Activated CD4-positive, alpha-beta memory T cell treated with anti-CD3 and anti-CD28 coated beads, Interleukin-2, amount 10 ng/mL, durations not matched to agents 7 days and 5 days (primary cell): Measurements from ENCODE around the gene LZTR1. TPM values are rescaled to one million over a fixed set of nuclear protein-coding genes. Genes with fewer than 3 reads are reported as not detected.
"Not testable (repeated sequence)": the region's sequence is repeated elsewhere in the genome, so short reads cannot be mapped to it uniquely, and the experiment has no call there.

Source experiments
- CTCF ChIA-PET: fragments of 350-600 bp; sonication (Branson Sonifier 250); formaldehyde crosslinking; loops from one replicate; lab custom pipeline; 2021; ENCODE audit warnings: antibody characterized with exemption, inconsistent platforms; lab: Charles Lee
- POLR2A ChIA-PET: fragments of 350-600 bp; sonication (Branson Sonifier 250); formaldehyde crosslinking; loops from one replicate; lab custom pipeline; 2021; ENCODE audit warnings: antibody characterized with exemption; lab: Charles Lee
- DNase-seq: peaks from one replicate; pipeline ENCODE4 v3.0.0-alpha.2; 2020
- H3K27ac Mint-ChIP-seq: one replicate; pipeline ENCODE4 v1.8.0; 2021; ENCODE audit warnings: mild to moderate bottlenecking, mixed read lengths
- H3K27me3 Mint-ChIP-seq: one replicate; pipeline ENCODE4 v1.8.0; 2021; ENCODE audit warnings: mixed read lengths
- H3K36me3 Mint-ChIP-seq: one replicate; pipeline ENCODE4 v1.8.0; 2021; ENCODE audit warnings: low read depth, mixed read lengths
- H3K4me1 Mint-ChIP-seq: one replicate; pipeline ENCODE4 v1.8.0; 2021; ENCODE audit warnings: mixed read lengths
- H3K4me3 Mint-ChIP-seq: one replicate; pipeline ENCODE4 v1.8.0; 2021; ENCODE audit warnings: mild to moderate bottlenecking, mixed read lengths
- H3K9me3 Mint-ChIP-seq: one replicate; pipeline ENCODE4 v1.8.0; 2021; ENCODE audit warnings: mixed read lengths
- total RNA-seq, 2 experiments: library from RNA; stranded (reverse); gene quantifications; one replicate each; pipeline ENCODE4 v1.2.3, GENCODE V29; 2021

Gene LZTR1
- total RNA-seq, 2 experiments from 2014 or later = 53.3 to 60.3 TPM

- DNase-seq = no peak
- Mint-ChIP-seq H3K27me3 (peaks cover 24% of the 10 kb centered on the region), H3K4me1 (peaks cover 11% of the 10 kb centered on the region), H3K27ac (no peak overlapping the region), H3K36me3 (no peaks in the 10 kb centered on the region), H3K9me3 (no peaks in the 10 kb centered on the region), H3K4me3 (no peak overlapping the region)
- ChIA-PET CTCF (no interaction called here), POLR2A (no interaction called here)
Observed at GRCh38 chr22:21028277-21029251, 46.5 kb downstream of the LZTR1 start.

GRCh38 chr22:21029486-21030025 lies 47.5 kb downstream of the LZTR1 start:
- H3K27me3 Mint-ChIP-seq = peaks cover 31% of the 10 kb centered on the region

GRCh38 chr22:21030032-21030431 lies 47.9 kb downstream of the LZTR1 start:
- H3K27ac Mint-ChIP-seq = no peak overlapping the region
- POLR2A ChIA-PET = no interaction called here

More at GRCh38 chr22:21029486-21030025, 47.5 kb downstream of the LZTR1 start:
- Mint-ChIP-seq H3K9me3 (no peaks in the 10 kb centered on the region), H3K4me3 (no peak overlapping the region), H3K27ac (no peak overlapping the region), H3K36me3 (no peaks in the 10 kb centered on the region), H3K4me1 (peaks cover 12% of the 10 kb centered on the region)
- ChIA-PET CTCF (no interaction called here), POLR2A (no interaction called here)
- DNase-seq = no peak

GRCh38 chr22:21030621-21031544 lies 48.8 kb downstream of the LZTR1 start:
- POLR2A ChIA-PET = no interaction called here
- Mint-ChIP-seq H3K27me3 (peaks cover 38% of the 10 kb centered on the region), H3K4me1 (peaks cover 3% of the 10 kb centered on the region), H3K36me3 (no peaks in the 10 kb centered on the region), H3K27ac (no peak overlapping the region), H3K4me3 (no peak overlapping the region), H3K9me3 (no peaks in the 10 kb centered on the region)
- no peak for DNase-seq
- CTCF ChIA-PET = no interaction called here

More at GRCh38 chr22:21030032-21030431, 47.9 kb downstream of the LZTR1 start:
- no peaks in the 10 kb centered on the region for H3K36me3 Mint-ChIP-seq
- no peak for DNase-seq
- peaks cover 10% of the 10 kb centered on the region for H3K4me1 Mint-ChIP-seq
- no peak overlapping the region for H3K4me3 Mint-ChIP-seq
- peaks cover 32% of the 10 kb centered on the region for H3K27me3 Mint-ChIP-seq
- CTCF ChIA-PET = no interaction called here
- no peaks in the 10 kb centered on the region for H3K9me3 Mint-ChIP-seq

- no peak overlapping the region for H3K27ac Mint-ChIP-seq
- H3K9me3 Mint-ChIP-seq = no peaks in the 10 kb centered on the region
- H3K4me3 Mint-ChIP-seq = no peak overlapping the region
- H3K4me1 Mint-ChIP-seq = peaks cover 3% of the 10 kb centered on the region
- ChIA-PET CTCF (no interaction called here), POLR2A (no interaction called here)
- no peak for DNase-seq
- peaks cover 38% of the 10 kb centered on the region for H3K27me3 Mint-ChIP-seq
- H3K36me3 Mint-ChIP-seq = no peaks in the 10 kb centered on the region
Observed at GRCh38 chr22:21031545-21032036, 49.5 kb downstream of the LZTR1 start.

- H3K27ac Mint-ChIP-seq = no peak within 1 kb of the TSS
- POLR2A ChIA-PET = no interaction called here
- H3K36me3 Mint-ChIP-seq = no peaks in the 10 kb centered on the region
- H3K4me3 Mint-ChIP-seq = no peak within 1 kb of the TSS
- H3K27me3 Mint-ChIP-seq = peaks cover 39% of the 10 kb centered on the region
- no peaks in the 10 kb centered on the region for H3K9me3 Mint-ChIP-seq
- peaks cover 3% of the 10 kb centered on the region for H3K4me1 Mint-ChIP-seq
- CTCF ChIA-PET = no interaction called here
- DNase-seq = no peak
Observed at GRCh38 chr22:21032037-21032867, 50.2 kb downstream of the LZTR1 start, which contains the start of gene SLC7A4. SLC7A4 (minus strand) TSS chr22:21032561; CDS start chr22:21031812, 749 bp downstream.

GRCh38 chr22:21032868-21033688 lies 51.0 kb downstream of the LZTR1 start:
- peaks cover 42% of the 10 kb centered on the region for H3K27me3 Mint-ChIP-seq
- H3K27ac Mint-ChIP-seq = no peak overlapping the region
- peaks cover 3% of the 10 kb centered on the region for H3K4me1 Mint-ChIP-seq
- no peak for DNase-seq
- H3K36me3 Mint-ChIP-seq = no peaks in the 10 kb centered on the region
- no peaks in the 10 kb centered on the region for H3K9me3 Mint-ChIP-seq
- CTCF ChIA-PET = no interaction called here
- POLR2A ChIA-PET = interaction anchor here (1.0 kb wide), 1 partner anchor 12 kb away, joined by 3 read pairs; no protein-coding TSS in a partner anchor
- H3K4me3 Mint-ChIP-seq = no peak overlapping the region

- no peak for DNase-seq
- Mint-ChIP-seq H3K9me3 (no peaks in the 10 kb centered on the region), H3K27me3 (peaks cover 46% of the 10 kb centered on the region), H3K27ac (no peak overlapping the region), H3K36me3 (no peaks in the 10 kb centered on the region), H3K4me1 (peaks cover 3% of the 10 kb centered on the region), H3K4me3 (no peak overlapping the region)
- ChIA-PET CTCF (no interaction called here), POLR2A (interaction anchor here (1.0 kb wide), 1 partner anchor 11 kb away, joined by 3 read pairs; no protein-coding TSS in a partner anchor)
Observed at GRCh38 chr22:21033895-21034294, 51.8 kb downstream of the LZTR1 start.

- H3K36me3 Mint-ChIP-seq = no peaks in the 10 kb centered on the region
- H3K4me3 Mint-ChIP-seq = no peak overlapping the region
- ChIA-PET POLR2A (no interaction called here), CTCF (no interaction called here)
- H3K27me3 Mint-ChIP-seq = peaks cover 43% of the 10 kb centered on the region
- H3K27ac Mint-ChIP-seq = no peak overlapping the region
- H3K9me3 Mint-ChIP-seq = no peaks in the 10 kb centered on the region
- no peak for DNase-seq
- H3K4me1 Mint-ChIP-seq = peaks cover 3% of the 10 kb centered on the region
Observed at GRCh38 chr22:21034989-21035388, 52.9 kb downstream of the LZTR1 start.

- POLR2A ChIA-PET = no interaction called here
- DNase-seq = no peak
- peaks cover 30% of the 10 kb centered on the region for H3K27me3 Mint-ChIP-seq
- H3K4me3 Mint-ChIP-seq = no peak overlapping the region
- no peak overlapping the region for H3K27ac Mint-ChIP-seq
- no peaks in the 10 kb centered on the region for H3K36me3 Mint-ChIP-seq
- CTCF ChIA-PET = no interaction called here
- peaks cover 10% of the 10 kb centered on the region for H3K4me1 Mint-ChIP-seq
- no peaks in the 10 kb centered on the region for H3K9me3 Mint-ChIP-seq
Observed at GRCh38 chr22:21038405-21038804, 56.3 kb downstream of the LZTR1 start.

- POLR2A ChIA-PET, H3K36me3 Mint-ChIP-seq, DNase-seq, H3K4me3 Mint-ChIP-seq, H3K9me3 Mint-ChIP-seq, H3K27ac Mint-ChIP-seq: not testable (repeated sequence)
- Mint-ChIP-seq H3K27me3 (peaks cover 27% of the 10 kb centered on the region), H3K4me1 (peaks cover 13% of the 10 kb centered on the region)
- CTCF ChIA-PET = interaction anchor here (0.7 kb wide), 1 partner anchor 194 kb away, joined by 4 read pairs; no protein-coding TSS in a partner anchor
Observed at GRCh38 chr22:21039158-21039557, 57.1 kb downstream of the LZTR1 start.
